ENCODE results near the gene PNMA6A.

DNA sequence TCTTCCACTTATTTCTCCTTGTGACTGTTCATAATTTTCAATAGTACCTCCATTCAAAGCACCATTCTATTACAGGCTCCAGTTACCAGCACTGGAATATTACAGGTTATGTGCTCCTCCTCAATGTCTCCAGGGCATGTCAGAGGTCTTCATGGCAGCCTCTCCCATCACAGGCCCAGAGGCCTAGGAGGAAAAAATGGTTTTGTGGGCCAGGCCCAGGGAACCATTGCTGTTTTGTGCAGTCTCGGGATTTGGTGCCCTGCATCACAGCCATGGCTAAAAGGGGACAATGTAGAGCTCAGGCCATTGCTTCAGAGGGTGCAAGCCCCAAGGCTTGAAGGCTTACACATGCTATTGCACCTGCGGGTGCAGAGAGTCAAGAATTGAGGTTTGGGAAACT, 23.2 kb upstream of the PNMA6A start:
- TF ChIP-seq, protein P1, sequence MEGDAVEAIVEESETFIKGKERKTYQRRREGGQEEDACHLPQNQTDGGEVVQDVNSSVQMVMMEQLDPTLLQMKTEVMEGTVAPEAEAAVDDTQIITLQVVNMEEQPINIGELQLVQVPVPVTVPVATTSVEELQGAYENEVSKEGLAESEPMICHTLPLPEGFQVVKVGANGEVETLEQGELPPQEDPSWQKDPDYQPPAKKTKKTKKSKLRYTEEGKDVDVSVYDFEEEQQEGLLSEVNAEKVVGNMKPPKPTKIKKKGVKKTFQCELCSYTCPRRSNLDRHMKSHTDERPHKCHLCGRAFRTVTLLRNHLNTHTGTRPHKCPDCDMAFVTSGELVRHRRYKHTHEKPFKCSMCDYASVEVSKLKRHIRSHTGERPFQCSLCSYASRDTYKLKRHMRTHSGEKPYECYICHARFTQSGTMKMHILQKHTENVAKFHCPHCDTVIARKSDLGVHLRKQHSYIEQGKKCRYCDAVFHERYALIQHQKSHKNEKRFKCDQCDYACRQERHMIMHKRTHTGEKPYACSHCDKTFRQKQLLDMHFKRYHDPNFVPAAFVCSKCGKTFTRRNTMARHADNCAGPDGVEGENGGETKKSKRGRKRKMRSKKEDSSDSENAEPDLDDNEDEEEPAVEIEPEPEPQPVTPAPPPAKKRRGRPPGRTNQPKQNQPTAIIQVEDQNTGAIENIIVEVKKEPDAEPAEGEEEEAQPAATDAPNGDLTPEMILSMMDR (conservative IDR thresholded peaks at IDR 0.05), result no peak
- TF ChIP-seq ZFX (IDR thresholded peaks at IDR 0.05), result no peak

Data from C4-2B (cell line).